Duodenal mucosa (tissue), 2 donors: ENCODE results near the gene PLXNC1.
A peak's percentile ranks its signal among the peaks of the same experiment; 100 is the strongest.

ENCODE experiments used
- H3K27ac ChIP-seq: one replicate; pipeline ENCODE4 v1.7.0; 2013; ENCODE audit warnings: low read depth, low read length
- H3K27me3 ChIP-seq, 2 donors: one replicate each; pipeline ENCODE4 v1.7.0; 2013; ENCODE audit warnings: low read length in 2 of 2, control low read depth in 1 of 2; ENCODE audit not compliant: insufficient read depth in 2 of 2, control insufficient read depth in 1 of 2
- H3K36me3 ChIP-seq, 2 donors: one replicate each; pipeline ENCODE4 v1.7.0; 2013; ENCODE audit warnings: low read length in 2 of 2, control low read depth in 1 of 2; ENCODE audit not compliant: insufficient read depth in 2 of 2, control insufficient read depth in 1 of 2
- H3K4me1 ChIP-seq, 2 donors: one replicate each; pipeline ENCODE4 v1.7.0; 2013; ENCODE audit warnings: low read length in 2 of 2, control low read depth in 1 of 2; ENCODE audit not compliant: insufficient read depth in 2 of 2, control insufficient read depth in 1 of 2
- H3K4me3 ChIP-seq, 2 donors: one replicate each; pipeline ENCODE4 v1.7.0; 2013; ENCODE audit warnings: low read length in 2 of 2, low read depth in 1 of 2
- H3K9ac ChIP-seq, 2 donors: one replicate each; pipeline ENCODE4 v1.7.0; 2013; ENCODE audit warnings: low read length in 2 of 2, low read depth in 1 of 2
- H3K9me3 ChIP-seq, 2 donors: one replicate each; pipeline ENCODE4 v1.7.0; 2013; ENCODE audit warnings: low read length in 2 of 2, control low read depth in 1 of 2; ENCODE audit not compliant: control insufficient read depth in 1 of 2

Gene PLXNC1

GRCh38 chr12:94207849-94208621 lies 59.7 kb downstream of the PLXNC1 start:
- H3K4me1 ChIP-seq: peaks cover 4 to 5% of the 10 kb centered on the region in 2 donors
- peak overlapping the region in 1 of 2 donors; percentile 36 for H3K4me3 ChIP-seq
- H3K9ac ChIP-seq: peak overlapping the region; percentile 7 to 22
- no peaks in the 10 kb centered on the region for H3K27me3 ChIP-seq
- H3K36me3 ChIP-seq: peaks cover 0 to 4% of the 10 kb centered on the region in 2 donors
- H3K27ac ChIP-seq: no peak overlapping the region
- H3K9me3 ChIP-seq: no peaks in the 10 kb centered on the region

DNA sequence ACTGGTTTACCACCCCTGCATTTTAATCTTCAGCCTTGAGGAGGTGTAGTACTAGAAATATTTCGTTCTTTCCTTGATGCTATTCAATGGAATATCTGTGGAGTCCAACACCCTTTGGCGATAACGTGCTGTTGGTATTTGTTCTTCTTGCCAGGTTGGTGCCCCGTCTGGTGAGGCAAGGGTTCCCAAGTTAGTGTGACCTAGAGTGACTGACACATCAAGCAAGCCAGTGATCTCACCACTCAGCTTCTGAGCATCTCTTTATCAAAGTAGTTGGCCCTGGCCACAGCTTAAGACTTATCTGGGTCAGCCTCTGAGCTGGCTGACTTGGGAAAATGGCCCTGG lies 60.2 kb downstream of the PLXNC1 start:
- peak overlapping the region; percentile 26 for H3K27ac ChIP-seq
- peaks cover 0 to 4% of the 10 kb centered on the region in 2 donors for H3K36me3 ChIP-seq
- no peaks in the 10 kb centered on the region for H3K9me3 ChIP-seq
- H3K9ac ChIP-seq: peak overlapping the region in 1 of 2 donors; percentile 4
- H3K4me1 ChIP-seq: peaks cover 4 to 5% of the 10 kb centered on the region in 2 donors
- no peaks in the 10 kb centered on the region for H3K27me3 ChIP-seq
- peak overlapping the region in 1 of 2 donors; percentile 36 for H3K4me3 ChIP-seq

- Histone ChIP-seq H3K27me3 (no peaks in the 10 kb centered on the region), H3K36me3 (peaks cover 0 to 4% of the 10 kb centered on the region in 2 donors), H3K4me1 (peaks cover 4 to 5% of the 10 kb centered on the region in 2 donors), H3K4me3 (no peak overlapping the region), H3K9ac (no peak overlapping the region), H3K27ac (no peak overlapping the region), H3K9me3 (no peaks in the 10 kb centered on the region)
Observed at GRCh38 chr12:94209240-94209639, 60.9 kb downstream of the PLXNC1 start.

- Histone ChIP-seq H3K9ac (no peak overlapping the region), H3K4me3 (no peak overlapping the region), H3K27ac (no peak overlapping the region), H3K36me3 (peaks cover 0 to 4% of the 10 kb centered on the region in 2 donors), H3K4me1 (no peaks in the 10 kb centered on the region), H3K27me3 (no peaks in the 10 kb centered on the region), H3K9me3 (no peaks in the 10 kb centered on the region)
Observed at GRCh38 chr12:94211021-94211420, 62.6 kb downstream of the PLXNC1 start.

DNA sequence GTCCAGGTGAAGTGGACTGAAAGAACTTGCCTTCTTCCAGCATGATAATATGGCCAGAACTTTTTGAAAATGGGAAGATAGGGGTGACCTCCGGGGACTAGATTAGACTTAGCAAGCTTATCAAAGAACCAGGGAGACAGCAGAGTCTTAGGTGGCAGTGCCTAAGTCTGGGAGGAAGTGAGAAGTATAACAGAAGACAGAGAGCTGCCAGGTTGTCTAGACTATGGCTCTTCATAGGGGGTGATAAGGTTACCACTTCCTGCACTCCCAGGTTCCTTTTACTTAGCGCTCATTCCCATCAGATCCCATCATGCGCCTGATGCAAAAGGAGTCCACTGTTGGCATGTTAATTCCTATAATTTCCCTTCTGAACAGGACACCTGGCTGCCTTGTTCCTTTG lies 69.9 kb downstream of the PLXNC1 start:
- H3K4me1 ChIP-seq: no peaks in the 10 kb centered on the region
- H3K4me3 ChIP-seq: no peak overlapping the region
- H3K27me3 ChIP-seq: no peaks in the 10 kb centered on the region
- H3K27ac ChIP-seq: no peak overlapping the region
- no peaks in the 10 kb centered on the region for H3K9me3 ChIP-seq
- H3K36me3 ChIP-seq: no peaks in the 10 kb centered on the region
- H3K9ac ChIP-seq: no peak overlapping the region

DNA sequence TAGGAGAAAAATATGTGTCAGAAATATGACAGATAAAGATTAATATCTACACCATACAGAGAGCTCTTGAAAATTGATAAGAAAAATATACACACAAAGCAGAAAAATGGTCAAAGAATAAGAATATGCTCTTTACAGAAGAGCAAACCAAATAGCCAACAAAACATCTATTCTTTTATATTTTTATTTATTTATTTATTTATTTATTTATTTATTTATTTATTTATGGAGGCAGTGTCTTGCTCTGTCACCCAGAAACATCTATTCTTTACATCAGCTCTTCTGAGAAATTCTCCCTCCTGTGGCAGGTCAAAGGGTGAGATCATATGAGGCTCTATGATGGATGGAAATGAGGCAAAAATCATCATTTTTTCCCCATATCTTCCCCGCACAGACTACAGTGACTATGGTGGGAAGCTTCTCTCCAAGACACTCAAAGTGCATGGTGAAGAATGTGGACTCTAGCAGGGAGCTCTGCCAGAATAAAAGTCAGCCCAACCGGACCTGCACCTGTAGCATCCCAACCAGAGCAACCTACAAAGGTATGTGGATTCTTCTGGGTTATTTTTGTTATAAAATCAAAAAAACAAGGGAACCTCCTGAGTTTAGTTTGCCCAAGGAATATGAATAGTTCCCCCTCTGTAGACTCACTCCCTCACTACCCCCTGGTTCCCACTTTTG lies 71.4 kb downstream of the PLXNC1 start:
- H3K27me3 ChIP-seq: no peaks in the 10 kb centered on the region
- no peak overlapping the region for H3K27ac ChIP-seq
- H3K4me1 ChIP-seq: no peaks in the 10 kb centered on the region
- H3K9me3 ChIP-seq: no peaks in the 10 kb centered on the region
- no peak overlapping the region for H3K9ac ChIP-seq
- H3K4me3 ChIP-seq: no peak overlapping the region
- peaks cover 0 to 2% of the 10 kb centered on the region in 2 donors for H3K36me3 ChIP-seq

DNA sequence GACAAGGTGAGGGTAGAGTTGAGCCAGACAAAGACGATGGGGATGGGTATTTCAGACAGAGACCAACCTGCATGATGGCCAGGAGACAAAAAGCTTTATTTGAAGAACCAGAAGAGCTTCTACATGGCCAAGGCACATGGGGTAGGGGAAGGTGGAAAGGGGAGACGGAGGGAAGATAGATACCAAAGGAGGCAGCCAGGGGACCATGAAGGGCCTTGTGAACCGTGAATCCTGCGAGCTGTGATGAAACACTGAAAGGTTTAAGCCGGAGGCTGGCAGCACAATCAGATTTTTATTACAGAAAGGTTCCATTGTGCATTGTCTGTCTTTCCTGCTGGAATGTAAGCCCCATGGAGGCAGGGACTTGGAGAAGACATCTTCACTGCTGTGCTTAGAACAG lies 72.4 kb downstream of the PLXNC1 start:
- Histone ChIP-seq H3K27ac (no peak overlapping the region), H3K4me1 (no peaks in the 10 kb centered on the region)

DNA sequence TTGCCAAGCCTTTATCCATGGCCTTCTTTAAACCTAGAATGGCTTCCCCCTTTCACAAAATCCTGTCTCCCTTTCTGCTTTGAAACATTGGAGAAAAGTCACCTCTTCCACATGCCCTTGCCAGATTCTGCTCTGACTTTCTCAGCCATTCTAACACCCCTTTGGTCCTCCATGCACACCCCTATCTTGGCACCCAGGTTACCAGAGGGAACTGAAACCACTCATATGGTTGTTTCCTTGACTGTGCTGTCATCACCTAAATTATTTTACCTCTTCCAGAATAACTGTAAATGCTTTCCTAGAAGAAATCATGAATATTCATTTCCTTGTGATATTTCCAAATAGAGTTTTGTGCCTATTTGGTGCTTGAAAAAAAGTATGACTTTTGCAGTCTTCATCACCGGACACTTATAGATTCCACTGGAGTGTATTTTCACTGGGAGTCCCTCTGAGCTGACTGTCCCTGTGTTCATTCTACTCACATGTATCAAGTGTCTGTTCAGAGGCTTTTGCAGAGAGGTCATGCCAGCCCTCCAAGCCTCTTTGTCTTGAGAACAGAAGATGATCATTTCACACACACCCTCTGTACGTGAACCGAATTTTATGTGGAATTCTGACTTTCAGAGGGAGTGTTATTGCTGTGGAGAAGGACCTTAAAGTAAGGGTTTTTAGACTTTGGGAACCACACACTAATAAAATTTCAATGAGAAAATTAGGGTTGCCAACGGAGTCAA lies 74.1 kb downstream of the PLXNC1 start:
- H3K9ac ChIP-seq: no peak overlapping the region
- H3K27ac ChIP-seq: no peak overlapping the region
- H3K9me3 ChIP-seq: no peaks in the 10 kb centered on the region
- no peak overlapping the region for H3K4me3 ChIP-seq
- no peaks in the 10 kb centered on the region for H3K27me3 ChIP-seq
- H3K4me1 ChIP-seq: no peaks in the 10 kb centered on the region
- H3K36me3 ChIP-seq: peaks cover 0 to 2% of the 10 kb centered on the region in 2 donors

More for the DNA sequence above, 72.4 kb downstream of the PLXNC1 start:
- H3K9me3 ChIP-seq: no peaks in the 10 kb centered on the region
- no peaks in the 10 kb centered on the region for H3K27me3 ChIP-seq
- H3K36me3 ChIP-seq: peaks cover 0 to 2% of the 10 kb centered on the region in 2 donors
- H3K9ac ChIP-seq: no peak overlapping the region
- H3K4me3 ChIP-seq: no peak overlapping the region

DNA sequence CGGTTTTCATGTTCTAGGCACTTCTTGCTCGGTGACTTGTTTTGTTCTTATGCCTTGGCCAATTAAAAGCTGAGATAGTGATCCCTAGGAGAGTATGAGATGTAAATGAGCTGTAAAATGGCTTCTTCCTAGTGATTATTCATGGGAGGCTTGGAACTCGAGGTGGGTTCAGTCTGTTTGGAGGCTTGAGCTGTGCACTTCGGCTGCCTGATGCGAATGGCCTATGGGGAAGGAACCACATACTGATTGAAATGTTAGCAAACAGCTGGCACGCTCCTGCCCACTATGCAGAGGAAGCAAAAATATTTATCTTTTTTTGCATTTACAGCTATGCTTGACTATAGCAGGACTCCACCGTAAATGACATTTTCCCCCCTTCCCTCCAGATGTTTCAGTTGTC lies 75.5 kb downstream of the PLXNC1 start:
- Histone ChIP-seq H3K36me3 (peaks cover 0 to 2% of the 10 kb centered on the region in 2 donors), H3K4me3 (no peak overlapping the region), H3K27me3 (no peaks in the 10 kb centered on the region), H3K4me1 (no peaks in the 10 kb centered on the region), H3K9me3 (no peaks in the 10 kb centered on the region), H3K9ac (no peak overlapping the region), H3K27ac (no peak overlapping the region)

- Histone ChIP-seq H3K4me1 (no peaks in the 10 kb centered on the region), H3K36me3 (peaks cover 0 to 2% of the 10 kb centered on the region in 2 donors), H3K9ac (no peak overlapping the region), H3K4me3 (no peak overlapping the region), H3K27me3 (no peaks in the 10 kb centered on the region), H3K9me3 (no peaks in the 10 kb centered on the region), H3K27ac (no peak overlapping the region)
Observed at GRCh38 chr12:94225506-94225905, 77.1 kb downstream of the PLXNC1 start.
